Mesothelial cell of epicardium (in vitro differentiated cells): ENCODE measurements around the gene OPRL1. TPM values are rescaled to one million over a fixed set of nuclear protein-coding genes. Genes with fewer than 3 reads are reported as not detected.

Experiments used
- DNase-seq, 2 experiments: peaks; one replicate each; pipeline ENCODE4 v3.0.0; 2021; ENCODE audit warnings: low spot score in 2 of 2; ENCODE audit not compliant: unreplicated experiment in 2 of 2
- H3K27ac Mint-ChIP-seq: 2 replicates; pipeline ENCODE4 v1.8.0; 2021; ENCODE audit warnings: mixed read lengths
- H3K27me3 Mint-ChIP-seq: 2 replicates; pipeline ENCODE4 v1.8.0; 2021; ENCODE audit warnings: low read depth, mixed read lengths
- H3K36me3 Mint-ChIP-seq: 2 replicates; pipeline ENCODE4 v1.8.0; 2021; ENCODE audit warnings: mixed read lengths
- H3K4me1 Mint-ChIP-seq: 2 replicates; pipeline ENCODE4 v1.8.0; 2021; ENCODE audit warnings: mixed read lengths
- H3K4me3 Mint-ChIP-seq: 2 replicates; pipeline ENCODE4 v1.8.0; 2021; ENCODE audit warnings: mild to moderate bottlenecking, moderate library complexity, mixed read lengths
- H3K9me3 Mint-ChIP-seq: 2 replicates; pipeline ENCODE4 v1.8.0; 2021; ENCODE audit warnings: mixed read lengths
- total RNA-seq: library from RNA; stranded (reverse); gene quantifications from 3 replicates; pipeline ENCODE4 v1.2.1, GENCODE V29; 2021
- TF ChIP-seq, protein P1 (sequence below): fragments of 200-600 bp; sonication (generic); IDR thresholded peaks from one replicate; pipeline ENCODE4 v1.5.0; 2021; ENCODE audit warnings: antibody characterized with exemption; ENCODE audit not compliant: unreplicated experiment

OPRL1 gene
- total RNA-seq, 1 donor from 2014 or later = 2.5 TPM

DNA sequence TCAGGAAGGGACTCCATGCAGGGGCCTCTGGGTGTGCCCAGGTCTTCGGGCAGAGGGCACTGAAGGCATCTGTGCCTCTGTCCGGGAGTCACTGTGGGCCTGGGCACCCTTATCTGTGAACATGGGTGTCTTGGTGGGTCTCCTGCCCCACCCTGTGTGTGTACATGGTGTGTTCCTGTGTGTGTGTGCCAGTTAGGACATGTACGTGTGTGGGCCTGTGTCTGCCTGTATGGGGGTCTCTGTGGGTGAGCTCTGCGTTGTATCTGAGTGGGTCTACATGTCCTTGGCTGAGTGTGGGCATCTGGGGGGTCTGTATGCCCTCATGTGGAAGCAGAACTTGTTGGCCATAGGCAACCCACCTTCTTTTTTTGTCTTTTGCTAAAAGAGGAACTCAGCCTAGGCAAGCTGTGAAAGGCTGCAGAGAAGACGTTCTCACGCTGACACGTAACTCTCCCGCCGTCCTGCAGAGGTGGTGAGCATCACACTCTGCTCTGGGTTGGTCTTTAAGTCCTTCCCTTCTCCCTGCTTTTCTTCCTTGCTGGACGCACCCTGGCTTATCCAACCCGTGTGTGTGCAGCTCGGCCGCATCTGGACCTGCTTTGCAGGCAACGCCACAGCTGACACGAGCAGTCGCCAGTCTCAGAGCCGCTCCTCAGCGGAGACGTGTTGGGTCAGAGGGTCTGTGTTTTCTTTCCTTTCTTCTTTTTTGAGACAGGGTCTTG lies 28.0 kb downstream of the OPRL1 start:
- no peaks in the 10 kb centered on the region for H3K9me3 Mint-ChIP-seq
- H3K27ac Mint-ChIP-seq = no peak overlapping the region
- no peak overlapping the region for H3K4me3 Mint-ChIP-seq
- no peaks in the 10 kb centered on the region for H3K36me3 Mint-ChIP-seq
- H3K4me1 Mint-ChIP-seq = no peaks in the 10 kb centered on the region
- TF ChIP-seq, protein P1, sequence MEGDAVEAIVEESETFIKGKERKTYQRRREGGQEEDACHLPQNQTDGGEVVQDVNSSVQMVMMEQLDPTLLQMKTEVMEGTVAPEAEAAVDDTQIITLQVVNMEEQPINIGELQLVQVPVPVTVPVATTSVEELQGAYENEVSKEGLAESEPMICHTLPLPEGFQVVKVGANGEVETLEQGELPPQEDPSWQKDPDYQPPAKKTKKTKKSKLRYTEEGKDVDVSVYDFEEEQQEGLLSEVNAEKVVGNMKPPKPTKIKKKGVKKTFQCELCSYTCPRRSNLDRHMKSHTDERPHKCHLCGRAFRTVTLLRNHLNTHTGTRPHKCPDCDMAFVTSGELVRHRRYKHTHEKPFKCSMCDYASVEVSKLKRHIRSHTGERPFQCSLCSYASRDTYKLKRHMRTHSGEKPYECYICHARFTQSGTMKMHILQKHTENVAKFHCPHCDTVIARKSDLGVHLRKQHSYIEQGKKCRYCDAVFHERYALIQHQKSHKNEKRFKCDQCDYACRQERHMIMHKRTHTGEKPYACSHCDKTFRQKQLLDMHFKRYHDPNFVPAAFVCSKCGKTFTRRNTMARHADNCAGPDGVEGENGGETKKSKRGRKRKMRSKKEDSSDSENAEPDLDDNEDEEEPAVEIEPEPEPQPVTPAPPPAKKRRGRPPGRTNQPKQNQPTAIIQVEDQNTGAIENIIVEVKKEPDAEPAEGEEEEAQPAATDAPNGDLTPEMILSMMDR = no peak
- peaks cover 28% of the 10 kb centered on the region for H3K27me3 Mint-ChIP-seq
- peak in 1 of 2 experiments; percentile 3 for DNase-seq

- Mint-ChIP-seq H3K4me1 (no peaks in the 10 kb centered on the region), H3K36me3 (no peaks in the 10 kb centered on the region), H3K27me3 (peaks cover 17% of the 10 kb centered on the region), H3K4me3 (no peak overlapping the region), H3K27ac (no peak overlapping the region), H3K9me3 (no peaks in the 10 kb centered on the region)
- peak; percentile 12 to 29 for DNase-seq
- TF ChIP-seq, protein P1 = no peak
Observed at GRCh38 chr20:64108731-64109681, 29.1 kb downstream of the OPRL1 start.

DNA sequence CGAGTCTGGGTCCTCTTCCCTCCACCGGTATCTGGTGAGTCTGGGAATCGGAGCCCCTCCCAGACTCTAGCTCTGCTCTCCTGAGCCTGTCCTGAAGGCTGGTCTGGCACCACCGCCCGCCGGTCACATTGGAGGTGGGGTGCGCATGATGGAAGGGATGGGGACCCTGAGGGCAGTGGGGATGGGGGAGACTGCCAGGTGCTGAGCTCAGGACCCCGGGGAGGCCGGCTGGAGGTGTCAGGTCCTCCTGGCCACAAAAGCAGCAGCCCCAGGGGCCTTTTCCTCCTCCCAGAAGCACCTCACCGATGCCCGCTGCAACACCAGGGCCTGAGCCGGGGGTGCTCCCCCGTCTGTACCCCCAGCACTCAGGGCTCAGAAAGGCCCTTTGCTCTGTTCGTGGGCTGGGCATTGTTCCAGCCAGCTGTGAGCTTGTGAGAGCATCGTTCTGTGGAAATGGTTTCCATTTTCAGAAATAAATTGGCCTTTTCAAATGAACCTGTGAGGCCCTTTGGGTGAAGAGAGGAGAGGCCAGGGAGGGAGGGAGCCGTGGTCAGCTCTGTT lies 30.0 kb downstream of the OPRL1 start:
- no peak overlapping the region for H3K27ac Mint-ChIP-seq
- H3K4me3 Mint-ChIP-seq = no peak overlapping the region
- TF ChIP-seq, protein P1 = no peak
- peaks cover 18% of the 10 kb centered on the region for H3K27me3 Mint-ChIP-seq
- H3K9me3 Mint-ChIP-seq = no peaks in the 10 kb centered on the region
- no peaks in the 10 kb centered on the region for H3K4me1 Mint-ChIP-seq
- DNase-seq = peak; percentile 11 to 34
- no peaks in the 10 kb centered on the region for H3K36me3 Mint-ChIP-seq

DNA sequence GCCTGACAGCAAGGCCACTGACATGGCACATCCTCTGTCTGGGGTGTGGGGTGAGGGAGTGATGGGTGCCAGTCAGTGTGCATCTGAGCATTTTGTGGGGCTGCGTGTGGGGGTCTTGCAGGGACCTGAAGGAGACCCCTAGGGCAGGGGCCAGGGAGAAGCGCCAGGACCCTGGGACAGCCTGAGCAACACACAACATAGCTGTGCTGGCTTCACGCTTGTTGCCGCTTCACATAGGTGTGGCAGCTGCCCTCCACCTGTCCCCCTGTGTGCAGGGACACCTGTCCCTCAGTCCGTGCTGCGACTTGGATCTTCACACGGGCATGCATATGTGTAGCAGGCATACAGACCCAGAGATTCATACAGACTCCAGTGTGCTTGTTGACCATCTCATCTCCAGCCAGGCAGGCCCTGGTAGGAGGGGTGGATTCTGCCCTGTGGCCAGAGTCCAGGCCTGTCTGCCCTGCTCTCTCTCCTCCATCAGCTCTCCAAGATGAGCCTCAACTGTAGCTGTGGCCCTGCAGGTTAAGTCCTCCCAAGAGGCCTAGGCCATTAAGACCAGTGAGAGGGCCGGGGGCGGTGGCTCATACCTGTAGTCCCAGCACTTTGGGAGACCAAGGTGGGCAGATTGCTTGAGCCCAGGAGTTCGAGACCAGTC lies 30.7 kb downstream of the OPRL1 start:
- Mint-ChIP-seq H3K4me1 (no peaks in the 10 kb centered on the region), H3K27ac (no peak overlapping the region), H3K4me3 (no peak overlapping the region), H3K27me3 (peaks cover 18% of the 10 kb centered on the region), H3K36me3 (no peaks in the 10 kb centered on the region), H3K9me3 (no peaks in the 10 kb centered on the region)
- DNase-seq = peak; percentile 9 to 34
- TF ChIP-seq, protein P1 = no peak
